Measurements from ENCODE around the gene SLX4IP. TPM values are rescaled to one million over a fixed set of nuclear protein-coding genes. Genes with fewer than 3 reads are reported as not detected.

Gene SLX4IP
- total and polyA plus RNA-seq, 2 of the 13 experiments (the other 11 are each of a cell fraction or from before 2014, with no cell fraction given), result 3.6 to 7.3 TPM

DNA sequence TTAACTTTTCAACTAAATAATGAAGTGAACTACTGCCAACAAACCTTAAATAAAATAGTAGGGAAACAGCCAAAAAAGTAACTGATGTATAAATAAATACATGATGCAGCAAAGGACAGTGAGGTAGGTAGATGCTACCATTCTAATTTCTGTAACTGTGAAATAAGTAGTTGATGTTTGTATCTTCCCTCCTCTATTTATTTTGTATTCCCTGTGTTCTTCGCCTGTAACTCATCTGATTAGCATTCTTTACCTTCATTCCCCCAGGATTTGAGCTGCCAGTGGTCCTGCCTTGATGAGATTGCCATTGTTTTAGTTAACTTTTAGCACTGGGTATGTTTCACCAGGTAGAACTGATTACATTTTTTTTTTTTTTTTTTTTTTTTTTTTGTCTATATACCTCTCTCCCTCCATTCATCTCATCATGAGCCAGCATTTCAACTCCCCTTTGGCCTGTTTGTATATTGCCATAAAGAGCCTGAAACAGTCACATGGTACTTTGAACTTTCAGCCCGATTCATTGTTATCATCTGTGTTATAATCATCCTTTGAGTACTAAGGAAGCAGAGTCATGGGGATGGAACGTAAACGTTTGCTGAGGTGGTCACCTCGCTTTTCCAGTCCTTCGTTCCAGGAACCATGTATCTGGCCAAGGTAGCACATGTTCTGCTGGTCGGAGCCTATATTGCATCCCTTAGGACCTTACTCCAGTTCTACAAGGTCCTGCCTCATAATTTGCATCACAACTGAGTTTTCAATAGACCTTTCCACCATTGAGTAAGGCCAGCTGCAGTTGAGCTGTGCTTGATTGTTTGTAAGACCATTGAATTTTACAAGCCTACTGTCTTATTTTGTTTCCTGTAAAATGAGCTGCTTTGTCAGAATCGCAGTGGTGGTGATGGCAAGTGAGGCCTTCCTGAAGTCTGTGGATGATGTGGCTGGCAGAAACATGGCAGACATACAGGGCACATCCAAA, 131.1 kb downstream of the SLX4IP start (continued):
- peak; percentile 38 for TF ChIP-seq ZNF883 (CRISPR knock-in tag; IDR thresholded peaks at IDR 0.05; ENCODE audit: not compliant biosample characterization)
- 0 out of 2 replicates have a peak, but pooled peaks have one; percentile 22 for TF ChIP-seq ZNF33A (CRISPR knock-in tag; IDR thresholded peaks at IDR 0.05; ENCODE audit: borderline replicate concordance)
- TF ChIP-seq NR2F1 (CRISPR knock-in tag; IDR thresholded peaks at IDR 0.05), result peak; percentile 20 to 22; a peak in 1 of 4 replicates
- peak; percentile 45; the same call in 1 of the 2 replicates for TF ChIP-seq POLR2G (IDR thresholded peaks at IDR 0.05; ENCODE audit: low read depth, low read length)
- TF ChIP-seq ZNF430 (CRISPR knock-in tag; IDR thresholded peaks at IDR 0.05), result 0 out of 2 replicates have a peak, but pooled peaks have one; percentile 31
- TF ChIP-seq, protein P1, sequence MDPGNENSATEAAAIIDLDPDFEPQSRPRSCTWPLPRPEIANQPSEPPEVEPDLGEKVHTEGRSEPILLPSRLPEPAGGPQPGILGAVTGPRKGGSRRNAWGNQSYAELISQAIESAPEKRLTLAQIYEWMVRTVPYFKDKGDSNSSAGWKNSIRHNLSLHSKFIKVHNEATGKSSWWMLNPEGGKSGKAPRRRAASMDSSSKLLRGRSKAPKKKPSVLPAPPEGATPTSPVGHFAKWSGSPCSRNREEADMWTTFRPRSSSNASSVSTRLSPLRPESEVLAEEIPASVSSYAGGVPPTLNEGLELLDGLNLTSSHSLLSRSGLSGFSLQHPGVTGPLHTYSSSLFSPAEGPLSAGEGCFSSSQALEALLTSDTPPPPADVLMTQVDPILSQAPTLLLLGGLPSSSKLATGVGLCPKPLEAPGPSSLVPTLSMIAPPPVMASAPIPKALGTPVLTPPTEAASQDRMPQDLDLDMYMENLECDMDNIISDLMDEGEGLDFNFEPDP (CRISPR knock-in tag; conservative IDR thresholded peaks at IDR 0.05), result no peak
- TF ChIP-seq SOX5 (CRISPR knock-in tag; IDR thresholded peaks at IDR 0.05; ENCODE audit: borderline replicate concordance), result peak; percentile 96
- 0 out of 2 replicates have a peak, but pooled peaks have one; percentile 49 for TF ChIP-seq ZFP41 (CRISPR knock-in tag; IDR thresholded peaks at IDR 0.05; ENCODE audit: borderline replicate concordance)
- peak; percentile 39; the same call in 1 of the 2 replicates for TF ChIP-seq ATF7 (IDR thresholded peaks at IDR 0.05)
- no peak; the same call in 1 of the 2 replicates for TF ChIP-seq ATF7 (CRISPR knock-in tag; IDR thresholded peaks at IDR 0.05)
- TF ChIP-seq, protein P2, sequence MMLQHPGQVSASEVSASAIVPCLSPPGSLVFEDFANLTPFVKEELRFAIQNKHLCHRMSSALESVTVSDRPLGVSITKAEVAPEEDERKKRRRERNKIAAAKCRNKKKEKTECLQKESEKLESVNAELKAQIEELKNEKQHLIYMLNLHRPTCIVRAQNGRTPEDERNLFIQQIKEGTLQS (CRISPR knock-in tag; IDR thresholded peaks at IDR 0.05), result peak; percentile 90
- TF ChIP-seq, protein P3, sequence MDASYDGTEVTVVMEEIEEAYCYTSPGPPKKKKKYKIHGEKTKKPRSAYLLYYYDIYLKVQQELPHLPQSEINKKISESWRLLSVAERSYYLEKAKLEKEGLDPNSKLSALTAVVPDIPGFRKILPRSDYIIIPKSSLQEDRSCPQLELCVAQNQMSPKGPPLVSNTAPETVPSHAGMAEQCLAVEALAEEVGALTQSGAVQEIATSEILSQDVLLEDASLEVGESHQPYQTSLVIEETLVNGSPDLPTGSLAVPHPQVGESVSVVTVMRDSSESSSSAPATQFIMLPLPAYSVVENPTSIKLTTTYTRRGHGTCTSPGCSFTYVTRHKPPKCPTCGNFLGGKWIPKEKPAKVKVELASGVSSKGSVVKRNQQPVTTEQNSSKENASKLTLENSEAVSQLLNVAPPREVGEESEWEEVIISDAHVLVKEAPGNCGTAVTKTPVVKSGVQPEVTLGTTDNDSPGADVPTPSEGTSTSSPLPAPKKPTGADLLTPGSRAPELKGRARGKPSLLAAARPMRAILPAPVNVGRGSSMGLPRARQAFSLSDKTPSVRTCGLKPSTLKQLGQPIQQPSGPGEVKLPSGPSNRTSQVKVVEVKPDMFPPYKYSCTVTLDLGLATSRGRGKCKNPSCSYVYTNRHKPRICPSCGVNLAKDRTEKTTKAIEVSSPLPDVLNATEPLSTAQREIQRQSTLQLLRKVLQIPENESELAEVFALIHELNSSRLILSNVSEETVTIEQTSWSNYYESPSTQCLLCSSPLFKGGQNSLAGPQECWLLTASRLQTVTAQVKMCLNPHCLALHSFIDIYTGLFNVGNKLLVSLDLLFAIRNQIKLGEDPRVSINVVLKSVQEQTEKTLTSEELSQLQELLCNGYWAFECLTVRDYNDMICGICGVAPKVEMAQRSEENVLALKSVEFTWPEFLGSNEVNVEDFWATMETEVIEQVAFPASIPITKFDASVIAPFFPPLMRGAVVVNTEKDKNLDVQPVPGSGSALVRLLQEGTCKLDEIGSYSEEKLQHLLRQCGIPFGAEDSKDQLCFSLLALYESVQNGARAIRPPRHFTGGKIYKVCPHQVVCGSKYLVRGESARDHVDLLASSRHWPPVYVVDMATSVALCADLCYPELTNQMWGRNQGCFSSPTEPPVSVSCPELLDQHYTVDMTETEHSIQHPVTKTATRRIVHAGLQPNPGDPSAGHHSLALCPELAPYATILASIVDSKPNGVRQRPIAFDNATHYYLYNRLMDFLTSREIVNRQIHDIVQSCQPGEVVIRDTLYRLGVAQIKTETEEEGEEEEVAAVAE (CRISPR knock-in tag; IDR thresholded peaks at IDR 0.05; ENCODE audit: borderline replicate concordance), result peak; percentile 81; the same call in 1 of the 2 replicates
- TF ChIP-seq ZNF644 (CRISPR knock-in tag; IDR thresholded peaks at IDR 0.05; ENCODE audit: low read depth), result peak; percentile 91
- TF ChIP-seq, protein P4, sequence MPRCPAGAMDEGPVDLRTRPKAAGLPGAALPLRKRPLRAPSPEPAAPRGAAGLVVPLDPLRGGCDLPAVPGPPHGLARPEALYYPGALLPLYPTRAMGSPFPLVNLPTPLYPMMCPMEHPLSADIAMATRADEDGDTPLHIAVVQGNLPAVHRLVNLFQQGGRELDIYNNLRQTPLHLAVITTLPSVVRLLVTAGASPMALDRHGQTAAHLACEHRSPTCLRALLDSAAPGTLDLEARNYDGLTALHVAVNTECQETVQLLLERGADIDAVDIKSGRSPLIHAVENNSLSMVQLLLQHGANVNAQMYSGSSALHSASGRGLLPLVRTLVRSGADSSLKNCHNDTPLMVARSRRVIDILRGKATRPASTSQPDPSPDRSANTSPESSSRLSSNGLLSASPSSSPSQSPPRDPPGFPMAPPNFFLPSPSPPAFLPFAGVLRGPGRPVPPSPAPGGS (CRISPR knock-in tag; IDR thresholded peaks at IDR 0.05), result 0 out of 2 replicates have a peak, but pooled peaks have one; percentile 71
- no peak for TF ChIP-seq ZNF749 (CRISPR knock-in tag; IDR thresholded peaks at IDR 0.05; ENCODE audit: borderline replicate concordance)
- peak; percentile 61; the same call in 1 of the 2 replicates for TF ChIP-seq ZNF788 (CRISPR knock-in tag; IDR thresholded peaks at IDR 0.05; ENCODE audit: borderline replicate concordance)
- peak; percentile 83 for TF ChIP-seq FOXA3 (CRISPR knock-in tag; IDR thresholded peaks at IDR 0.05)
- TF ChIP-seq ZNF816 (CRISPR knock-in tag; IDR thresholded peaks at IDR 0.05; ENCODE audit: borderline replicate concordance), result 0 out of 2 replicates have a peak, but pooled peaks have one; percentile 82
- TF ChIP-seq ZNF589 (CRISPR knock-in tag; conservative IDR thresholded peaks at IDR 0.05), result peak; percentile 62; the same call in 1 of the 2 replicates
